GM10248 (cell line): ENCODE data around the gene B3GNT3.
A peak's percentile ranks its signal among the peaks of the same experiment; 100 is the strongest.

Experiments
- CTCF ChIA-PET: fragments of 300-600 bp; sonication (Branson Sonifier 250); formaldehyde crosslinking; extraction: SDS; loops from one replicate; lab custom pipeline; 2021; ENCODE audit warnings: antibody characterized with exemption; lab: Yijun Ruan, JAX
- POLR2A ChIA-PET: fragments of 350-650 bp; sonication (Branson Sonifier 250); formaldehyde crosslinking; extraction: SDS; loops from one replicate; lab custom pipeline; 2020; ENCODE audit warnings: antibody characterized with exemption; lab: Yijun Ruan, JAX
- DNase-seq: peaks from one replicate; pipeline ENCODE4 v3.0.0; 2012; ENCODE audit errors: extremely low spot score
- CTCF ChIP-seq: IDR thresholded peaks from 2 replicates; pipeline ENCODE4 v1.5.1; 2012; ENCODE audit warnings: mild to moderate bottlenecking, low read depth; ENCODE audit errors: extremely low read depth, missing control alignments, control extremely low read depth

The B3GNT3 gene

GRCh38 chr19:17784201-17785008 is 10.5 kb upstream of the B3GNT3 start:
- POLR2A ChIA-PET = no interaction called here
- TF ChIP-seq CTCF = peak; percentile 76
- CTCF ChIA-PET = interaction anchor here (0.6 to 4.4 kb wide), 32 partner anchors 8 to 228 kb away, joined by 3 to 29 read pairs (median 4); partner anchors contain the start of genes CCDC124, FCHO1, MAP1S and RPL18A
- peak; percentile 85 for DNase-seq

GRCh38 chr19:17787274-17787913 is 7.5 kb upstream of the B3GNT3 start:
- POLR2A ChIA-PET = no interaction called here
- no peak for DNase-seq
- CTCF ChIA-PET = interaction anchor here (1.0 kb wide), 1 partner anchor 291 kb away, joined by 3 read pairs; no protein-coding TSS in a partner anchor
- no peak for TF ChIP-seq CTCF

GRCh38 chr19:17788632-17789031 is 6.3 kb upstream of the B3GNT3 start:
- ChIA-PET POLR2A (no interaction called here), CTCF (no interaction called here)
- no peak for DNase-seq
- no peak for TF ChIP-seq CTCF

GRCh38 chr19:17790059-17790780 is 4.7 kb upstream of the B3GNT3 start:
- no peak for TF ChIP-seq CTCF
- POLR2A ChIA-PET = no interaction called here
- CTCF ChIA-PET = no interaction called here
- DNase-seq = no peak

- TF ChIP-seq CTCF = no peak
- ChIA-PET POLR2A (no interaction called here), CTCF (interaction anchor here (1.1 kb wide), 1 partner anchor 24 kb away, joined by 3 read pairs; no protein-coding TSS in a partner anchor)
- no peak for DNase-seq
Observed at GRCh38 chr19:17794412-17794730, 567 bp upstream of the B3GNT3 start.

GRCh38 chr19:17795495-17795856 is 538 bp downstream of the B3GNT3 start:
- POLR2A ChIA-PET = interaction anchor here (0.6 kb wide), 1 partner anchor 52 kb away, joined by 6 read pairs; the partner anchor contains the start of gene JAK3
- DNase-seq = no peak
- no peak for TF ChIP-seq CTCF
- CTCF ChIA-PET = interaction anchor here (1.0 kb wide), 1 partner anchor 56 kb away, joined by 3 read pairs; no protein-coding TSS in a partner anchor
